ENCODE measurements around the gene ADAMTSL4.
"Not testable (repeated sequence)": the region's sequence is repeated elsewhere in the genome, so short reads cannot be mapped to it uniquely, and the experiment has no call there.

ADAMTSL4 gene

DNA sequence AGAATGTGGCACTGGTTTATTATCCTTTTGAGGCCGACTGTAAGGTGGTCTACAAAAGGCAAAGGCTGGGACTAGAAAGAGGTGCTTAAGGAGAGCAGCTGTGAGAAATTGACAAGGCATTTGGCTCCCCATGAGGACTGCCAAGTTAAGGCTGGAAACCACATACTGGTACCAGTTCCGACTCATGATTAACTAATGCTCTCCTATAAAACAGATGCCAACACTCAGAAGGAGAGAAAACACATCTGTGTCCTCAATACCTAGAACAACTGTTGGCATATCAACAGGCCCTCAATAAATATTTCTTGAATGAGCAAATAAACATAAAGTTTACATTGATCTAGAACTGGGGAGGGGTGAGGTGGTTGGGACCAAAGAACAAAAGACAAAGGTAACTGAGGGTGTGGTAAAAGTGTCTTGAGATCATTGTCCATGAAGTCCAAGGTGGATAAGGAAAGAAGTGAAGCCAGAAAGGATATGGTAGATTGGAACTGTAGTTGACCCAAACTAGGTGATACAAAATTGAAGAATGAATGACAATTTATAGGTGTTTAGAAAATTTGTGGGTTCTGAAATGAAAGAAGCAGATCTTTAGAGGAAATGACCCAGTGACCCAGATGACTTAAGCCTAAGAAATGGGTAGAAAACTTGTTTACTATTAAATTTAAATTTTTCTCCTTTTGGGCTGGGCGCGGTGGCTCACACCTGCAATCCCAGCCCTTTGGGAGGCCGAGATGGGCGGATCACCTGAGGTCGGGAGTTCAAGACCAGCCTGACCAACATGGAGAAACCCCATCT lies 47.1 kb downstream of the ADAMTSL4 start:
- no peak for DNase-seq (ENCODE audit: low spot score)

DNA sequence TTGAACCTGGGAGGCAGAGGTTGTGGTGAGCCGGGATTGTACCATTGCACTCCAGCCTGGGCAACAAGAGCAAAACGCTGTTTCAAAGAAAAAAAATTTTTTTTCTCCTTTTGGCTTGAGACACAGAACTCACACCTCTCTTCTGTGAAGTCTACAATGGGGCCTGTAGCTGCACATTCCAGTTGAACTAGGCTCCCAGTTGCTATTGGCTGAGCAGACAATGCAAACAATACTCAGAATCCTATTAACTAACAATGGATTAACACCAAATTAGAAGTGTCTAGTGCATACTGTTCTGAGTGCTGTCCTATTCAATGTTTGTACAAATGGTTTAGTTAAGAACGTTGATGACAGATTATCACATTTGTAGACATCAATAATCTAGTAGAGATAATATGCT lies 47.8 kb downstream of the ADAMTSL4 start:
- DNase-seq (ENCODE audit: low spot score): no peak

DNA sequence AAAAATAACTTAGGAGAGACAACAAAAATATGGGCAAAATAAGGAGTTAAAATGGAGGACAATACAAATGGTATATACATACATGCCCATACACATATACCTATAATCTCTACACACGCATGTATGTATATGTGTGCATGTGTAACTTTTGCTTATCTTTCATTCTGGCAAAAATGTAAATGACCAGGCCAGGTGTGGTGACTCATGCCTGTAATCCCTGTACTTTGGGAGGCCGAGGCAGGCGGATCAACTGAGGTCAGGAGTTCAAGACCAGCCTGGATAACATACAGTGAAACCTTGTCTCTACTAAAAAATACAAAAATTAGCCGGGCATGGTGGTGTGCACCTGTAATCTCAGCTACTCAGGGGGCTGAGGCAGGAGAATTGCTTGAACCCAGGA lies 49.1 kb downstream of the ADAMTSL4 start:
- DNase-seq (ENCODE audit: low spot score): not testable (repeated sequence)

DNA sequence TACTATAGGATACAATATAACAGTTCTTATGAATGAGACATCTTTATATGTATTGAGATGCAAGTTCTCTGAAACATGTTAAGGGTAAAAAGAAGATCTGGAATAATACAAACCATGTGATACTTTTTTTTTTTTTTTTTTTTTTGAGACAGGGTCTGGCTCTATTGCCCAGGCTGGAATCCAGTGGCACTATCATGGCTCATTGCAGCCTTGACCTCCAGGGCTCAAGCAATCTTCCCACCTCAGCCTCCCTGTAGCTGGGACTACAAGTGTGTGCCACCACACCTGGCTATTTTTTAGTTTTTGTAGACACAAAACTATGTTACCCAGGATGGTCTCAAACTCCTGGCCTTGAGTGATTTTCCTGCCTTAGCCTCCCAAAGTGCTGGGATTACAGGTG lies 52.3 kb downstream of the ADAMTSL4 start:
- DNase-seq (ENCODE audit: low spot score): no peak

DNA sequence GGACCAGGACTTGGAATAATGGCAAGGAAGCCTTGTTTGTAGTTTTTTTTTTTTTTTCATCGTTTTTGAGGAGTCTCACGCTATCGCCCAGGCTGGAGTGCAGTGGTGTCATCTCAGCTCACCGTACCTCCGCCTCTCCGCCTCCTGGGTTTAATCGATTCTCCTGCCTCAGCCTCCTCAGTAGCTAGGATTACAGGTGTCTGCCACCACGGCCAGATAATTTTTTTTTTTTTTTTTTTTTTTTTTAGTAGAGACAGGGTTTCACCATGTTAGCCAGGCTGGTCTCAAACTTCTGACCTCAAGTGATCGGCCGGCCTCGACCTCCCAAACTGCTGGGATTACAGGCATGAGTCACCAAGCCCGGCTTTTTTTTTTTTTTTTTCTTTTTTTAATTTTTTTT lies 53.2 kb downstream of the ADAMTSL4 start:
- DNase-seq (ENCODE audit: low spot score): not testable (repeated sequence)

DNA sequence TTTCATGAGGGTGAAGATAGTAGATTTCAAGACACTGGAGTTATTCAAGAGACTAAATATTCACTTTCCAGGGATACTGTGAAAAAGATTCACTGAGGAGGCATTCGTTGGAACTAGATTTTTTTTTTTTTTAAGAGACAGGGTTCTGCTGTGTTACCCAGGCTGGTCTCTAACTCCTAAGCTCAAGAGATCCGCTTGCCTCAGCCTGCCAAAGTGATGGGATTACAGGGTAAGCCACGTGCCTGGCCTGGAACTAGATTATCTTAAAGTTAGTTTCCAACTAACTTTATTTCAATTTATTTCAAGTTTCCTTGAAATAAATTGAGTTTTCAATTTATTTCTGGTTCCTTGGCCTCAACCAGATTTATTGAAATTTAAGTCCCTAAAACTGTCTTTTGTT lies 54.5 kb downstream of the ADAMTSL4 start:
- no peak for DNase-seq (ENCODE audit: low spot score)

DNA sequence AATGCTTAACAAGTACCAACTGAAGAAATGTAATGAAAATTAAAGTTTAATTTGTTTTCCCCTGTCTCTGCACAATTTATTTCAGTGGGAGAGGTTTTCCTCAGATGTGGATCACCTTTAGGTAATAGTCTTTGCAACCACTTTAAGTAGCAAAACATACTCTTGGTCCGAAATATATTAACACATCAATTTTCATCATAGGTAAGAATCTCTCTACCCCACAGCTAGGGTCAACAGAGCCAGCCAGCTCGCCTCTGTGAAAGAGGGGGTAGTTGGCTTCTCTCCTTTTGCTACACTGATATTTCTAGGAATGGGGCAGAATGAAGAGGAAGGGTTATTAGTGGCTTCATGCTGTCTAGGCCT lies 55.0 kb downstream of the ADAMTSL4 start:
- no peak for DNase-seq (ENCODE audit: low spot score)

DNA sequence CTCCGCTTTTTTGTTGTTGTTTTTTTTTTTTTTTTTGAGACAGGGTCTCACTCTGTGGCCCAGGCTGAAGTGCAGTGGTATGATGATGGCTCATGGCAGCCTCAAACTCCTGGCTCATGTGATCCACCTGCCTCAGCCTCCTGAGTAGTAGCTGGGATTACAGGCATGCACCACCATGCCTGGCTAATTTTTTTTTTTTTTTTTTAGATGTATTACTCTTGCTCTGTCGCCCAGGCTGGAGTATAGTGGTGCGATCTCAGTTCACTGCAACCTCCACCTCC lies 56.2 kb downstream of the ADAMTSL4 start:
- not testable (repeated sequence) for DNase-seq (ENCODE audit: low spot score)

DNA sequence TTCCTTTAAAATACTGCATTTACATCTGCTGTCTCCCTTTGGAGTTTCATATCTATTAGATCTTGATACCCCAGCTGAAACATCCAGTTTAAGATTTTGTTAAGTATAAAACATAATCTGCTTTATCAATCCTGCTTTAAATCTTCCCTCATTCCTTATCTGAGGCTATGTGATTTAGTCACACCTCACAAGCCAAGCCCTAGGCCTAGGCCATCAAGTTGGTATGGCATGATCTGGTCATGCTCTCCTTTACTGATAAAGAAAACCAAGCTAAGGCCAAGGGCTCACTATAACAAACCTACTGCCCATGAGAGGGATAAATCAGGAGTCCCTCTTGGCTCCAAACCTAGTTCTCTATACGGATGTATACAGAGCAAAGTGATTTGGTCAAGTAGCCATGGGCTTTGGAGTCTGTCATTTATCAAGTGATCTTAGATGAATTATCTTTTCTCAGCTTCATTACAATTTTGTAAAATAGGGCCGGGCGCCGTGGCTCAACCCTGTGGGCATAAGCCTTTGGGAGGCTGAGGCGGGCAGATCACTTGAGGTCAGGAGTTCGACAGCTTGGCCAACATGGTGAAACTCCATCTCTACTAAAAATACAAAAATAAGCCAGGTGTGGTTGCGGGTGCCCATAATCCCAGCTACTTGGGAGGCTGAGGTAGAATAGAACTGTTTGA lies 57.4 kb downstream of the ADAMTSL4 start:
- DNase-seq (ENCODE audit: low spot score): no peak

DNA sequence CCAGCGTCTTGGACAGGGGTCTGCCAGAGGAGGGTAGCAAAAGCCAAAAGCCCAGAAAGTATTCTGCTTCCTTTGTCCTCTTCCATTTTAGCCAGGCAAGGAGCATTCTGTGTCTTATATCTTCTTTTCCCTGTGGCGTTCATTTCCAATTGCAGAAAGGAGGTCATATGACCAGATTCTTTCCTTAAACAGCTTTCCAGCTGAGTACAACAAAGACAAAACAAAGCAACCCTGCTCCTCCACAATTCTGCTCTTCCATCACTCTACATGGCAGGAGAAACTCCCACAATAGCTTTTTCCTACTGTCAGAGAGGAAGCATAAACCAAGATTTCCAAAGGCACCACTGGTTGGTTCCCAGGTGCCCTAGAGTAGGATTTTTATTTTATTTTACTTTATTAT lies 60.5 kb downstream of the ADAMTSL4 start:
- DNase-seq (ENCODE audit: low spot score): no peak

All from hematopoietic multipotent progenitor cell treated with erythropoietin and hydrocortisone succinate and interleukin-3 and kit ligand, for 17 days (in vitro differentiated cells).